MM.1S (cell line): ENCODE results near the gene E4F1.

ENCODE experiments used
- EZH2 ChIP-seq: fragments of 300-600 bp; sonication (generic); optimal IDR thresholded peaks from 2 replicates; pipeline ENCODE3; 2017; ENCODE audit warnings: low read depth, mild to moderate bottlenecking, antibody characterized with exemption, low read length, mixed read lengths
- EZH2phosphoT487 ChIP-seq: fragments of 300-600 bp; sonication (generic); IDR thresholded peaks from 2 replicates; pipeline ENCODE4 v1.6.1; 2018; ENCODE audit warnings: antibody characterized with exemption, low read length
- TF ChIP-seq, protein P1 (sequence below): fragments of 300-600 bp; sonication (generic); IDR thresholded peaks from 2 replicates; pipeline ENCODE4 v1.5.1; 2016; ENCODE audit warnings: antibody characterized with exemption, low read length, mixed read lengths

GRCh38 chr16:2181952-2182351 is 41.4 kb upstream of the E4F1 start:
- TF ChIP-seq, protein P1, sequence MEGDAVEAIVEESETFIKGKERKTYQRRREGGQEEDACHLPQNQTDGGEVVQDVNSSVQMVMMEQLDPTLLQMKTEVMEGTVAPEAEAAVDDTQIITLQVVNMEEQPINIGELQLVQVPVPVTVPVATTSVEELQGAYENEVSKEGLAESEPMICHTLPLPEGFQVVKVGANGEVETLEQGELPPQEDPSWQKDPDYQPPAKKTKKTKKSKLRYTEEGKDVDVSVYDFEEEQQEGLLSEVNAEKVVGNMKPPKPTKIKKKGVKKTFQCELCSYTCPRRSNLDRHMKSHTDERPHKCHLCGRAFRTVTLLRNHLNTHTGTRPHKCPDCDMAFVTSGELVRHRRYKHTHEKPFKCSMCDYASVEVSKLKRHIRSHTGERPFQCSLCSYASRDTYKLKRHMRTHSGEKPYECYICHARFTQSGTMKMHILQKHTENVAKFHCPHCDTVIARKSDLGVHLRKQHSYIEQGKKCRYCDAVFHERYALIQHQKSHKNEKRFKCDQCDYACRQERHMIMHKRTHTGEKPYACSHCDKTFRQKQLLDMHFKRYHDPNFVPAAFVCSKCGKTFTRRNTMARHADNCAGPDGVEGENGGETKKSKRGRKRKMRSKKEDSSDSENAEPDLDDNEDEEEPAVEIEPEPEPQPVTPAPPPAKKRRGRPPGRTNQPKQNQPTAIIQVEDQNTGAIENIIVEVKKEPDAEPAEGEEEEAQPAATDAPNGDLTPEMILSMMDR: no peak
- TF ChIP-seq EZH2phosphoT487 (no peak), EZH2 (no peak)
